ENCODE results near the gene NPY4R.
"Not testable (repeated sequence)": the region's sequence is repeated elsewhere in the genome, so short reads cannot be mapped to it uniquely, and the experiment has no call there.

GRCh38 chr10:46443422-46443821 is 22.3 kb downstream of the NPY4R start:
- not testable (repeated sequence) for TF ChIP-seq CTCF (IDR thresholded peaks at IDR 0.05; ENCODE audit: insufficient read depth, low read length, poor library complexity, severe bottlenecking); EZH2phosphoT487 (conservative IDR thresholded peaks at IDR 0.05; ENCODE audit: low read length)
